Measurements from ENCODE around the gene AGAP1.

Gene AGAP1

GRCh38 chr2:235697041-235697440 is 203.2 kb downstream of the AGAP1 start:
- no peak for DNase-seq

DNA sequence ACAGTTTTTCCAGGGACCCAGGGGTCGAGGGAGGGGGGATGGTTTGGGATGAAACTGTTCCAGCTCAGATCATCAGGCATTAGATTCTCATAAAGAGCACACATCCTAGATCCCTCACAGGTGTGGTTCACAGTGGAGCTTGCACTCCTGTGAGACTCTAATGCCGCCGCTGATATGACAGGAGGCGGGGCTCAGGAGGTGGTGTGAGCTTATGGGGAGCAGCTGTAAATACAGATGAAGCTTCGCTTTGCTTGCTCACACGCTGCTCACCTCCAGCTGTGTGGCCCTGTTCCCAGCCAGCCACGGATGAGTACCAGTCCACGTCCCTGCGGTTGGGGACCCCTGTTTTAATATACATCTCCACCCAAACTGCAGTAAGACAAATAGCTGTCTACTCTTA is 204.2 kb downstream of the AGAP1 start:
- DNase-seq = no peak

- DNase-seq = no peak
These were observed 204.6 kb downstream of the AGAP1 start for GRCh38 chr2:235698491-235698890.

- no peak for DNase-seq
These were observed 205.7 kb downstream of the AGAP1 start for GRCh38 chr2:235699576-235699975.

GRCh38 chr2:235701206-235701981 is 207.6 kb downstream of the AGAP1 start:
- no peak for DNase-seq

GRCh38 chr2:235702186-235702585 is 208.3 kb downstream of the AGAP1 start:
- DNase-seq = no peak

GRCh38 chr2:235703711-235704295 is 210.0 kb downstream of the AGAP1 start:
- DNase-seq = no peak

GRCh38 chr2:235705296-235705695 is 211.5 kb downstream of the AGAP1 start:
- DNase-seq = no peak

DNA sequence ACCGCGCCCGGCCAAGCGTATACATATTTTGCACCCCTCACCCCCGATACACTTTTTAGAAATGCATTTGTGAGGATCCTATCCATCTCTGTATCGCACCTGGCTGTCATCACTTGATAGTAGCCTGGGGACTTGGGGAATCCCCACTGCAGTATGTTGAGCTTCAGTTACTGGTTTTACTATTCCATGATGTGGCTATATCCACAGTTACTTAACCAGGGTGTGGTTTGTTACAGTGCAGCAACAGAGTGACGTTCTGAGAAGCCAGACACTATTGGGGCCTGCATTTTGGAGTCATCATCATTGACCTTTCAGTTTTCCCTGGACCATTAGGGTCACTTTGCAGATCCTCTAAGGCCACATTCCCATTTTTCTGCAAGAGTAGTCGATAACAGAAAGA is 212.7 kb downstream of the AGAP1 start:
- DNase-seq = no peak

DNA sequence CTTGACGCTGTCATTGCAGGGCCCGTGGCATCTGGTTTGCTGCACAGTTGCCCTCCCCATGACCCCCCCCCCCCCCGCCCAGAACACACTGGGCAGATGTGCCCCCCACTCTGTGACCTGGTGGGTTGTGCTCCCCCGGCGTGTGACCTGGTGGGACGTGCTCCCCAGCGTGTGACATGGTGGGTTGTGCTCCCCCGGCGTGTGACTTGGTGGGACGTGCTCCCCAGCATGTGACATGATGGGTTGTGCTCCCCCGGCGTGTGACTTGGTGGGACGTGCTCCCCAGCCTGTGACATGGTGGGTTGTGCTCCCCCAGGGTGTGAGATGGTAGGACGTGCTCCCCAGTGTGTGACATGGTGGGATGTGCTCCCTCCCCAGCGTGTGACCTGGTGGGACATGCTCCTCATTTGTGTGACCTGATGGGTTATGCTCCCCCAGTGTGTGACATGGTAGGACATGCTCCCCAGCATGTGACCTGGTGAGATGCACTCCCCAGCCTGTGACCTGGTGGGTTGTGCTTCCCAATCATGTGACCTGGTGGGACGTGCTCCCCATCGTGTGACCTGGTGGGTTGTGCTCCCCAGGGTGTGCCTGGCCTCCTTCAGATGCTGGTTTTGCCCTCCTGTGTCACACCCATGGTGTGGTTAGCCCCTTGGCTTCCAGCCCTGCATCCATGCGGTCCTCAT is 213.7 kb downstream of the AGAP1 start:
- DNase-seq = no peak

- no peak for DNase-seq
These were observed 215.4 kb downstream of the AGAP1 start for GRCh38 chr2:235709124-235709813.

- DNase-seq = no peak
These were observed 216.4 kb downstream of the AGAP1 start for GRCh38 chr2:235709969-235710879.

GRCh38 chr2:235710933-235711332 is 217.1 kb downstream of the AGAP1 start:
- no peak for DNase-seq

DNA sequence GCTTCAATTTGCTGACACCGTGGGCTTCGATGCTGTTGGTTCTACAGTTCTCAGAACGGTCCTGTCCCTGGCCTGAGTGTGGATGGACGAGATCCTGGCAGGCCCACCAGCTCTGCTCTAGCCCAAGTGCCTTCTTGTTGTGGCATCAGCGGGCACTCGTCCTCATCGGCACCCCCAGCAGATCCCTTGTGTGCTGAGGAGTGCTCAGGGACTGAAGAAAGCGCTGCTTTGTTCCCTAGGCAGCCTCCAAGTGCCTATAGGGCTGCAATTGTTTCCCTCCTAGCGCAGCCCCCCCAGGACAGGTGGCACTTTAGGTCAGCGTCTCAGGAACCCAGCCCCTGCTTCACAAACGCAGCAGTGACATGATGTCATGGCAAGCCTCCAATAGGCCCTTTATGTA is 217.7 kb downstream of the AGAP1 start:
- no peak for DNase-seq

DNA sequence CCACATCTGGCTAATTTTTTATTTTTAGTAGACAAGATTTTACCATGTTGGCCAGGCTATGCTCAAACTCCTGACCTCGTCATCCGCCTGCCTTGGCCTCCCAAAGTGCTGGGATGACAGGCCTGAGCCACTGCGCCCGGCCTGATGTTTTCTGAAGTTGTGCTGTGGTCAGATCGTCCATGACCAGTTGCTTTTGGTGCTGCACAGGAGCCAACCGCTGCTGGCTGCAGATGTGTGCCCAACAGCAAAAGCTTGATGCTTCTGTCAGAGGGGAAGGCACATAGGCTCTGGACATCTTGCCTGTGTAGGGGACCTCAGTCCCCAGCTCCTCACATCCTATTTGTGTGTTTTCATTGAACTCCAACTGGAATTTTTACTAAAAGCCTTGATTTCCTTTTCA is 218.3 kb downstream of the AGAP1 start:
- no peak for DNase-seq

- DNase-seq = no peak
These were observed 219.3 kb downstream of the AGAP1 start for GRCh38 chr2:235713189-235713588.

DNA sequence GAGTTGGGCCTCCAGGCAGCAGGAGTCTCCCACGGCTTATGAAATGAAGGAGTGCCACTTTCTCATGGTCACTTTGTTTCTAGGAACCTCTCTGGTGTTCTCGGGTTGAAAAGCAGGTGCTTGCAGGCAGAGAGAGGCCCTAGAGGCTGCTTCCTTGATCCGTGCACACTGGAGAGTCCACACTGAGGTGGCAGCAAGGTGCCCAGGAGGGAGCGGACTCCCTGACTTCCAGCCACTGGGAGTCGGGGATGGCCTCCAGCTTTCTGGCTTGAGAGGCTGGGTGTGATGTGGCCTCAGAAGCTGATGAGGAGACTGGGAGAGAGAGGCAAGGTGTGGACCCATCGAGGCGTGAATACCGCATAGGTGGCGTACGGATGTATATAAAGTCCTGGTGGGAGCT is 221.8 kb downstream of the AGAP1 start:
- no peak for DNase-seq

DNA sequence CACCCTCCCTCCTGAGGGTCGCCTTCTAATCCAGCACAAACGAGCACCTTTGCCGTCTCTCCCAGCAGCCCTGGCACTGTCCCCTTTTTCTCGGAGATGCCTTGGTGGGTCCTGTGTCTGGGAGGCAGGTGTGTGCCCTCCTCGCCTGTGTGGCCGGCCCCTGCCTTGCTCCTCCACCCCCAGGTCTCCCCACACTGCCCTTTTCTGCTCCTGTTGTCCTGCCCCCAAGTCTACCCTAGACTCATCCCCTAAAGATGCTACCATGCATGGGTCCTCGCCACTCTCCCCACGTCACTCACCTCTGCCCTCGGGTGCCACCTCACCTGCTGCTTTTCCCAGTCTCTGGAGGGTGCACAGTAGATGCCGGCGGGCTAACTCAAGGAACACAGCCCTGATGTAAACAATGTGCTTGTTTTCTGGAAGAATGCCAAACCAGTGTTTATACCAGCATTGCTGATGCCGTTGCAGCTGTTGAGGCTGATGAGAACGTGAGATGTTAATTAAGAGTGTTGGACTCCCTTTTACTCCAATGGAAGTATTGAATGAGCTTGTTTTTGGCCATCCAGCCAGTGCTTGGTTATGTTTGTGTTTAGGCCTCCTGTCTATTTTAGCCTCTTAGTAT is 223.1 kb downstream of the AGAP1 start:
- DNase-seq = no peak

GRCh38 chr2:235719146-235719942 is 225.5 kb downstream of the AGAP1 start:
- no peak for DNase-seq

DNA sequence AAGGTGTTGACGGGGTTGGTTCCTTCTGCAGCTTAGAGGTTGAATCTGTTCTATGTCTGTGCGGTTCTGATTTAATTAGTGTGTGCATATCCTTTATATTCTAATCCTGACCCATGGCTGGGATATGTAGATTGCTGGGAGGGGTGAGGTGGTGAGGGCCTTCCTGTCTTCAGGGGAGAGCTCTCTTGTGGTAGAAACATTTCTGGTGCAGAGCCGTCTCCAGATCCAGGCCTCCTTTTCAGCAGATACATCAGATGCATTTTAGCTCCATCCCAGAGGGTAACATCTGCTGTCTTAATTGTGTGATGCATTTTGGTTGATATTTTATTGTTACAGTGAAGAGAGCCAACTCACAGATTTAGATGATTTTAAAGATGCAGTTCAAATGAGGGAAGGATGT is 227.8 kb downstream of the AGAP1 start:
- no peak for DNase-seq

DNA sequence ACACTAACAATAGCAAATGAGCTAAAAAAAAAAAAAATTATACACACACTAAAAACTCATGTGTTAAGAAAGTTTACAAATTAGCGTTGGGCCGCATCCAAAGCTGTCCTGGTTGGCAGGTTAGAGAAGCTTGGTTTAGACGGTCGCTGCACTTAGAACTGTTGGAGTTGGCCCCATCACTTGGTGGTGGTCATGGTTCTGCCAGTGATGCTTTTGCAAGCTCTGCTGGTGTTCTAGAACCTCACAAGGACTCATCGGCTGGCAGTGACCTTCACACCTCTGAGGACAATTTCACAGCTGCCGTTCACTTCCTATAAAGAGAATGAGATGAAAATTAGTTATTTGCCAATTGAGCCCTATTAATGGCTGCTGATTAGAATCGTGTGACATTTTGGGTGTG is 229.0 kb downstream of the AGAP1 start:
- no peak for DNase-seq
